HG03439 (cell line): ENCODE data around the gene NACC1.

ENCODE experiments used
- ATAC-seq: cut with Tn5 transposase; IDR thresholded peaks from one replicate; pipeline ENCODE4 v1.9.1; 2021; ENCODE audit warnings: mild to moderate bottlenecking, moderate library complexity; ENCODE audit not compliant: unreplicated experiment

Gene NACC1

GRCh38 chr19:13087795-13088537 is 30.1 kb upstream of the NACC1 start:
- ATAC-seq = no peak

GRCh38 chr19:13089139-13089856 is 28.8 kb upstream of the NACC1 start:
- no peak for ATAC-seq

GRCh38 chr19:13089857-13090507 is 28.1 kb upstream of the NACC1 start:
- ATAC-seq = no peak

- ATAC-seq = no peak
Observed at GRCh38 chr19:13090511-13091231, 27.4 kb upstream of the NACC1 start.

- ATAC-seq = no peak
Observed at GRCh38 chr19:13091400-13092157, 26.5 kb upstream of the NACC1 start.

- ATAC-seq = no peak
Observed at GRCh38 chr19:13092158-13092543, 25.9 kb upstream of the NACC1 start.

GRCh38 chr19:13092606-13093235 is 25.3 kb upstream of the NACC1 start:
- no peak for ATAC-seq

GRCh38 chr19:13093407-13094105 is 24.5 kb upstream of the NACC1 start:
- no peak for ATAC-seq

- ATAC-seq = no peak
Observed at GRCh38 chr19:13094106-13094504, 24.0 kb upstream of the NACC1 start.

GRCh38 chr19:13094771-13095392 is 23.2 kb upstream of the NACC1 start:
- ATAC-seq = no peak

- no peak for ATAC-seq
Observed at GRCh38 chr19:13095393-13095784, 22.7 kb upstream of the NACC1 start.

GRCh38 chr19:13095934-13096927 is 21.8 kb upstream of the NACC1 start:
- no peak for ATAC-seq

- ATAC-seq = no peak
Observed at GRCh38 chr19:13097033-13097462, 21.0 kb upstream of the NACC1 start.

- ATAC-seq = no peak
Observed at GRCh38 chr19:13097463-13098258, 20.4 kb upstream of the NACC1 start.

- no peak for ATAC-seq
Observed at GRCh38 chr19:13098277-13099072, 19.6 kb upstream of the NACC1 start.
